HepG2 (cell line): ENCODE data around the gene PRKCG. TPM values are rescaled to one million over a fixed set of nuclear protein-coding genes. Genes with fewer than 3 reads are reported as not detected.

Experiments
- CHD4 ChIP-seq: fragments of 200-600 bp; sonication (generic); IDR thresholded peaks from 2 replicates; pipeline ENCODE4 v1.7.0; 2017; ENCODE audit warnings: mild to moderate bottlenecking, low read length, borderline replicate concordance
- ELF4 ChIP-seq: sonication (generic); formaldehyde crosslinking; IDR thresholded peaks from 2 replicates; pipeline ENCODE4 v1.5.0; 2020; ENCODE audit warnings: missing genetic modification reagents, mild to moderate bottlenecking, moderate library complexity, borderline replicate concordance
- PAF1 ChIP-seq: IDR thresholded peaks from 2 replicates; pipeline ENCODE4 v1.6.1; 2016; ENCODE audit warnings: missing genetic modification reagents, missing compliant biosample characterization
- POLR2G ChIP-seq: fragments of 200-400 bp; formaldehyde crosslinking; IDR thresholded peaks from 2 replicates; pipeline ENCODE4 v1.6.1; 2018; ENCODE audit warnings: mild to moderate bottlenecking, low read depth, low read length, moderate library complexity
- RAD51 ChIP-seq: fragments of 450-650 bp; IDR thresholded peaks from 2 replicates; pipeline ENCODE4 v1.6.1; 2016; ENCODE audit warnings: borderline replicate concordance
- RARG ChIP-seq: sonication (generic); formaldehyde crosslinking; IDR thresholded peaks from 2 replicates; pipeline ENCODE4 v1.4.0; 2020; ENCODE audit warnings: low read depth, mild to moderate bottlenecking, missing genetic modification reagents
- SRY ChIP-seq: sonication (generic); formaldehyde crosslinking; IDR thresholded peaks from 2 replicates; pipeline ENCODE4 v1.8.0; 2022; ENCODE audit warnings: mild to moderate bottlenecking, missing genetic modification reagents
- SSRP1 ChIP-seq: IDR thresholded peaks from 2 replicates; pipeline ENCODE4 v1.6.1; 2016; ENCODE audit warnings: control low read depth
- ZNF101 ChIP-seq: sonication (generic); formaldehyde crosslinking; IDR thresholded peaks from 2 replicates; pipeline ENCODE4 v1.4.0; 2020; ENCODE audit warnings: mild to moderate bottlenecking, low read depth, missing genetic modification reagents, borderline replicate concordance
- ZNF317 ChIP-seq: sonication (generic); formaldehyde crosslinking; IDR thresholded peaks from 2 replicates; pipeline ENCODE4 v1.5.0; 2020; ENCODE audit warnings: mild to moderate bottlenecking, missing genetic modification reagents
- ZNF546 ChIP-seq: sonication (generic); formaldehyde crosslinking; conservative IDR thresholded peaks from 2 replicates; pipeline ENCODE4 v1.8.1; 2023; ENCODE audit warnings: mild to moderate bottlenecking, missing genetic modification reagents
- ZNF615 ChIP-seq: sonication (generic); formaldehyde crosslinking; IDR thresholded peaks from 2 replicates; pipeline ENCODE4 v1.5.0; 2020; ENCODE audit warnings: mild to moderate bottlenecking, missing genetic modification reagents, borderline replicate concordance
- polyA plus RNA-seq, 8 experiments: library from polyadenylated mRNA; depleted of rRNA in 3 of 8; stranded (reverse) in 7 of 8; unstranded in 1 of 8; fragments of >200 nt; fragmentation: Illumina TruSeq in 4 of 8; extraction: Trizol in 4 of 8; gene quantifications; 2 replicates each; pipeline versions ENCODE4 v1.2.1 to v1.2.3, GENCODE V29; 2011 to 2016; ENCODE audit warnings: low read depth in 4 of 8, missing spikeins in 1 of 8, mixed read lengths in 1 of 8; ENCODE audit not compliant: insufficient read depth in 1 of 8
- total RNA-seq, 5 experiments: library from RNA; depleted of rRNA; stranded (reverse); fragments of >200 nt; fragmentation: Illumina TruSeq; extraction: Trizol; gene quantifications; 2 replicates each; pipeline ENCODE4 v1.2.3, GENCODE V29; 2016; ENCODE audit warnings: low read depth in 1 of 5
- TF ChIP-seq, protein P1 (sequence below): sonication (generic); formaldehyde crosslinking; IDR thresholded peaks from 2 replicates; pipeline ENCODE4 v1.5.1; 2020; ENCODE audit warnings: mild to moderate bottlenecking, missing genetic modification reagents
- TF ChIP-seq, protein P2 (sequence below): sonication (generic); IDR thresholded peaks from 2 replicates; pipeline ENCODE4 v1.6.1; 2016; ENCODE audit warnings: low read depth, borderline replicate concordance
- TF ChIP-seq, protein P3 (sequence below): sonication (generic); formaldehyde crosslinking; IDR thresholded peaks from 2 replicates; pipeline ENCODE4 v1.8.1; 2023; ENCODE audit warnings: mild to moderate bottlenecking, inconsistent platforms, moderate library complexity, missing genetic modification reagents, borderline replicate concordance
- TF ChIP-seq, protein P4 (sequence below): sonication (generic); formaldehyde crosslinking; IDR thresholded peaks from 2 replicates; pipeline ENCODE4 v1.5.0; 2020; ENCODE audit warnings: mild to moderate bottlenecking, missing genetic modification reagents

PRKCG gene
- total and polyA plus RNA-seq, 2 of the 13 experiments (the other 11 are each of a cell fraction or from before 2014, with no cell fraction given), result 0.02 to 0.03 TPM

DNA sequence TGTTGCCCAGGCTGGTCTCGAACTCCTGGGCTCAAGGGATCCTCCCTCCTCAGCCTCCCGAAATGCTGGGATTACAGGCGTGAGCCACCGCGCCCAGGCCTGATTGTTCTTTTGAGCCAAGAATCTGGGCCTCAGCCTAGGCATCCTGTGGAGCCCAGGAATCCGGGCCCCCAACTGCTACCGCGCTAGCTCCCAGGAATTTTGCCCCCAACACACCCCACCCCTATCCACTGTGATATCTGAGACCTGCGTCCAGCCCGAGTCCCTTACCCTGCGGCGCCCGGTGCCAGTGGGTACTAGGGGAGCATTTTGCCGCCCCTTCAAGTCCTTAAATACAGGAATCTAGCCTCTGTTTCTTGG, 15.2 kb upstream of the PRKCG start (continued):
- TF ChIP-seq ELF4 (CRISPR knock-in tag) (peak; percentile 62; the same call in 1 of the 2 replicates), CHD4 (peak; percentile 74; the same call in 1 of the 2 replicates), ZNF546 (CRISPR knock-in tag) (no peak), SSRP1 (0 out of 2 replicates have a peak, but pooled peaks have one; percentile 67), SRY (CRISPR knock-in tag) (0 out of 2 replicates have a peak, but pooled peaks have one; percentile 27), ZNF615 (CRISPR knock-in tag) (no peak), POLR2G (0 out of 2 replicates have a peak, but pooled peaks have one; percentile 39), RAD51 (no peak), ZNF101 (CRISPR knock-in tag) (0 out of 2 replicates have a peak, but pooled peaks have one; percentile 76), PAF1 (CRISPR knock-in tag) (no peak), RARG (CRISPR knock-in tag) (no peak), ZNF317 (CRISPR knock-in tag) (no peak)
- TF ChIP-seq, protein P1, sequence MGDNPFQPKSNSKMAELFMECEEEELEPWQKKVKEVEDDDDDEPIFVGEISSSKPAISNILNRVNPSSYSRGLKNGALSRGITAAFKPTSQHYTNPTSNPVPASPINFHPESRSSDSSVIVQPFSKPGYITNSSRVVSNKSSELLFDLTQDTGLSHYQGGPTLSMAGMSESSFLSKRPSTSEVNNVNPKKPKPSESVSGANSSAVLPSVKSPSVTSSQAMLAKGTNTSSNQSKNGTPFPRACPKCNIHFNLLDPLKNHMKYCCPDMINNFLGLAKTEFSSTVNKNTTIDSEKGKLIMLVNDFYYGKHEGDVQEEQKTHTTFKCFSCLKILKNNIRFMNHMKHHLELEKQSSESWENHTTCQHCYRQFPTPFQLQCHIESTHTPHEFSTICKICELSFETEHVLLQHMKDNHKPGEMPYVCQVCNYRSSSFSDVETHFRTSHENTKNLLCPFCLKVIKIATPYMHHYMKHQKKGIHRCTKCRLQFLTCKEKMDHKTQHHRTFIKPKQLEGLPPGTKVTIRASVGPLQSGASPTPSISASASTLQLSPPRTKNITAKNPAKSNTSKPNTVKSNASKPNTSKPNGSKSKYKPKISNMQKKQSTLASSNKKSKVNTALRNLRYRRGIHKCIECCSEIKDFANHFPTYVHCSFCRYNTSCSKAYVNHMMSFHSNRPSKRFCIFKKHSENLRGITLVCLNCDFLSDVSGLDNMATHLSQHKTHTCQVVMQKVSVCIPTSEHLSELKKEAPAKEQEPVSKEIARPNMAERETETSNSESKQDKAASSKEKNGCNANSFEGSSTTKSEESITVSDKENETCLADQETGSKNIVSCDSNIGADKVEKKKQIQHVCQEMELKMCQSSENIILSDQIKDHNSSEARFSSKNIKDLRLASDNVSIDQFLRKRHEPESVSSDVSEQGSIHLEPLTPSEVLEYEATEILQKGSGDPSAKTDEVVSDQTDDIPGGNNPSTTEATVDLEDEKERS (CRISPR knock-in tag), result no peak
- TF ChIP-seq, protein P2, sequence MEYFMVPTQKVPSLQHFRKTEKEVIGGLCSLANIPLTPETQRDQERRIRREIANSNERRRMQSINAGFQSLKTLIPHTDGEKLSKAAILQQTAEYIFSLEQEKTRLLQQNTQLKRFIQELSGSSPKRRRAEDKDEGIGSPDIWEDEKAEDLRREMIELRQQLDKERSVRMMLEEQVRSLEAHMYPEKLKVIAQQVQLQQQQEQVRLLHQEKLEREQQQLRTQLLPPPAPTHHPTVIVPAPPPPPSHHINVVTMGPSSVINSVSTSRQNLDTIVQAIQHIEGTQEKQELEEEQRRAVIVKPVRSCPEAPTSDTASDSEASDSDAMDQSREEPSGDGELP, result no peak
- TF ChIP-seq, protein P3, sequence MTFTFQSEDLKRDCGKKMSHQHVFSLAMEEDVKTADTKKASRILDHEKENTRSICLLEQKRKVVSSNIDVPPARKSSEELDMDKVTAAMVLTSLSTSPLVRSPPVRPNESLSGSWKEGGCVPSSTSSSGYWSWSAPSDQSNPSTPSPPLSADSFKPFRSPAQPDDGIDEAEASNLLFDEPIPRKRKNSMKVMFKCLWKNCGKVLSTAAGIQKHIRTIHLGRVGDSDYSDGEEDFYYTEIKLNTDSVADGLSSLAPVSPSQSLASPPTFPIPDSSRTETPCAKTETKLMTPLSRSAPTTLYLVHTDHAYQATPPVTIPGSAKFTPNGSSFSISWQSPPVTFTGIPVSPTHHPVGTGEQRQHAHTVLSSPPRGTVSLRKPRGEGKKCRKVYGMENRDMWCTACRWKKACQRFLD (CRISPR knock-in tag), result 0 out of 2 replicates have a peak, but pooled peaks have one; percentile 42
- TF ChIP-seq, protein P4, sequence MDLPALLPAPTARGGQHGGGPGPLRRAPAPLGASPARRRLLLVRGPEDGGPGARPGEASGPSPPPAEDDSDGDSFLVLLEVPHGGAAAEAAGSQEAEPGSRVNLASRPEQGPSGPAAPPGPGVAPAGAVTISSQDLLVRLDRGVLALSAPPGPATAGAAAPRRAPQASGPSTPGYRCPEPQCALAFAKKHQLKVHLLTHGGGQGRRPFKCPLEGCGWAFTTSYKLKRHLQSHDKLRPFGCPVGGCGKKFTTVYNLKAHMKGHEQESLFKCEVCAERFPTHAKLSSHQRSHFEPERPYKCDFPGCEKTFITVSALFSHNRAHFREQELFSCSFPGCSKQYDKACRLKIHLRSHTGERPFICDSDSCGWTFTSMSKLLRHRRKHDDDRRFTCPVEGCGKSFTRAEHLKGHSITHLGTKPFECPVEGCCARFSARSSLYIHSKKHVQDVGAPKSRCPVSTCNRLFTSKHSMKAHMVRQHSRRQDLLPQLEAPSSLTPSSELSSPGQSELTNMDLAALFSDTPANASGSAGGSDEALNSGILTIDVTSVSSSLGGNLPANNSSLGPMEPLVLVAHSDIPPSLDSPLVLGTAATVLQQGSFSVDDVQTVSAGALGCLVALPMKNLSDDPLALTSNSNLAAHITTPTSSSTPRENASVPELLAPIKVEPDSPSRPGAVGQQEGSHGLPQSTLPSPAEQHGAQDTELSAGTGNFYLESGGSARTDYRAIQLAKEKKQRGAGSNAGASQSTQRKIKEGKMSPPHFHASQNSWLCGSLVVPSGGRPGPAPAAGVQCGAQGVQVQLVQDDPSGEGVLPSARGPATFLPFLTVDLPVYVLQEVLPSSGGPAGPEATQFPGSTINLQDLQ (CRISPR knock-in tag), result 0 out of 2 replicates have a peak, but pooled peaks have one; percentile 33
